Mesenteric fat pad (tissue), 1 donor: ENCODE results near the gene VAMP1. TPM values are rescaled to one million over a fixed set of nuclear protein-coding genes. Genes with fewer than 3 reads are reported as not detected.

ENCODE experiments used
- DNase-seq: peaks from one replicate; pipeline ENCODE4 v3.0.0-alpha.2; 2020; ENCODE audit warnings: low spot score
- total RNA-seq: library from RNA; stranded (reverse); fragmentation: NEBNext Ultra II Directional; extraction: Animal tissue kit (Norgen Biotek cat#: 25700); gene quantifications from one replicate; pipeline ENCODE4 v1.2.1, GENCODE V29; 2021
- donor health status: DM: yes; HTN: yes; CAD: no.

Gene VAMP1
- total RNA-seq, 1 donor from 2014 or later, result 5.8 TPM

DNA sequence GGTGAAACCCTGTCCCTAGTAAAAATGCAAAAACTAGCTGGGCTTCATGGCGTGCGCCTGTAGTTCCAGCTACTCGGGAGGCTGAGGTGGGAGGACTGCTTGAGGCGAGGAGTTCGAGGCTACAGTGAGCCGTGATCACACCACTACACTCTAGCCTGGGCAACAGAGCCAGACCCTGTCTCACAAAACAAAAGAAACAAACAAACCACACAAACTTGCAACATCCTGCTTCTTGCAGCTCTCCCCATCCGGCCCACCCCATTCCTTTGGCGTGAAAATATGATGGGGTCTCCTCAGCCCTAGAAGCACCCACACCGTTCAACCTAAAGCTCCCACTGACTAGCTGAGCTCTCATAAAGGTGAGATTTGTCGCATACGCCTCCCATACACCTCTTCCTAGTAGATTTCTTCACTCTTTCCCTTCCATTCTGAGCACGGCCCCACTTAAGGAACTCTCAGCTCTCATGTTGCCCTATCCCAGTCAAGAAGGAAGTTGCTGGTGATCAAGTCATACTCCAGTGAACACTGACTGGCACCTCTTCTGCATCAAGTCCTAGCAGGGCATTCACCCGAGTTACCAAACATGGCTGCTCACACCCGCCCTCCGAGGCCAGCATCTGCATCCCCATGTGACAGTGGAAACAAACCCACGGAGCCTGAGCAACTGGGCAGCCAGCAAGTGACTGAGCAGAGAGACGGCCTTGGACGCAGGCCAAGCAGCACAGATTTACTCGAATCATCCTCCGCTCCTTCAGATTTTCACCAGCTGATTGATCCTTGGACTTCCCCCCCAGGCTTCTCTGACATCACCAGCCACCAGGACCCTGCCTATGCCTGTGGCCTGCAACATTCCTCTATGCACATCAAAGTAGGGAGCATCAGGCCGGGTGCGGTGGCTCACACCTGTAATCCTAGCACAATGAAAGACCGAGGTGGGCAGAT, 44.6 kb downstream of the VAMP1 start:
- peak; percentile 83 for DNase-seq

DNA sequence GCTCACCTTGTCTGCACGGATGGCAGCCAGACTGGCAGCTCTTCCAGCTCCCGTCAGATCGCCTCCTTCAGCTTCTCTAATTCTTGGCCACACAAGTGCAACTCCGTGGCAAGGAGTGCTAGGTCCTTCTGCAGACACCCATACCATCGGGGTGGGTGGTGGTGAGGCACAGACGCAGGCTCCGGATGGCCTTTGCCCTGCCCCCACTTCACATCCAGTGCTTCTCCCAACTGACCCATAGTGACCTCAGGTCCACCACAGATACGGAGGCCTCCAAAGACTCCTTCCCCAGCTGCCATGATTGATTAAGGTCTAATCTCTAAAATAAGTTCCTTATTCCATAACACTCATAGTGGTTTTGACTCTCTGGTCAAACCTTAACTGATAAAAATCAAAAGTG, 45.6 kb downstream of the VAMP1 start:
- peak; percentile 45 for DNase-seq

DNA sequence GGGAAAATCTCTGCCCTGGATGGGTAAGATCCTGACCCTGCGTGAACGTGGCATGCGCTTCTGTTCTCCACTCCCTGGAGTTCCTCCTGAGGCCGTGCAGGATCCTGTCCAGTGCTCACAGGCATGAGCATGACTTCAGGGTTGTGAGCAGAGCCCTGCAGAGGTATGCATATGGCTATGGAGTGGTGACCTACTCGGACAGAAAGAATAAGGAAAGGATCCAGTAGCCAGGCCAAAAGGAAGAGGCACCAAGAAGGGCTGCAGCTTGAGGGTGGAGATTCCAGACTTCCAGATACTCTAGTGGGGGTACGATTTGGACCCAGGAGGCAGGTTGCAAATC, 46.5 kb downstream of the VAMP1 start:
- no peak for DNase-seq

DNA sequence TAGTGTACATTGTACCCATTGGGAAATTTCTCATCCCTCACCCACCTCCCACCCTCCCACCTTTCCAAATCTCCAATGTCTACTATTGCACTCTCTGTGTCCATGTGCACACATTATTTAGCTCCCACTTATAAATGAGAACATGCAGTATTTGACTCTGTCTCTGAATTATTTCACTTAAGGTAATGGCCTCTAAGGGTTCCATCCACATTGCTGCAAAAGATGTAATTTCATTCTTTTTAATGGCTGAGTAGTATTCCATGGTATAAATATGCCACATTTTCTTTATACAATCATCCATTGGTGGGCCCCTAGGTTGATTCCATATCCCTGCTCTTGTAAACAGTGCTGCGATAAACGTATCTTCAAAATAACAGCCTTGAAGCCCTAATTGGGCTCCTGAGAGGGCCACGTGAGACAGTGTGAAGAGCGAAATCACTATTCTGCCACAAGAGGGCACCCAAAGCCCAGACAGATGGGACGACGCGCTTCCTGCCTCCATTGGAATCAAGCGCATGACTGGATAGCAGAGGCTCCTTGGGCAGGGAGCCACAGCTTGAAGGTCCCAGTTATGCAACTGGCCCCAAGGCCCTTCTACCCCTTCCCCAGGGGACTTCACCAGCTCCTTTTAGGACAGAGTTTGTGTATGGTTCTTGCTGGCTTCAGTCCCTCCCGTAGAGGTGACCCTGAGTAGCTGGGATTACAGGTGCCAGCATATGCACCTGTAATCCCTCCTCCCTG, 47.0 kb downstream of the VAMP1 start:
- peak; percentile 90 for DNase-seq

DNA sequence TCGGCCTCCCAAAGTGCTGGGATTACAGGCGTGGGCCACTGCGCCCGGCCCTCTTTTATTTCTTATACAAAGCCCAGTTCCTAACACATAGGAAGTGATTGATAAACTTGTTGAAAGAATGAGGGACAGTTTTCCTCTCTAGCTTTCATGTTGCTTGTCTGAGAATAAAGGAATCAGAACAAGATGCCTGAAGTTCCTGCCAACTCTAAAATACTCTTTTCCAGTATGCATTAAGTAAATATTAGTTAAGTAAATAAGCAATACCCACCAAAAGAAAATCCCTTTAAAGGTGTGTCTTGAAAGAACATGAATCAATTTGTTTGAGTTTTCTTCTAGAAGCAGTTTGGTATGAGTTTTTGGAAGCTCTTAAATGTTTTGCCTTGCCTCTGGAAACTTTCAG, 50.1 kb downstream of the VAMP1 start:
- DNase-seq, result peak; percentile 77

DNA sequence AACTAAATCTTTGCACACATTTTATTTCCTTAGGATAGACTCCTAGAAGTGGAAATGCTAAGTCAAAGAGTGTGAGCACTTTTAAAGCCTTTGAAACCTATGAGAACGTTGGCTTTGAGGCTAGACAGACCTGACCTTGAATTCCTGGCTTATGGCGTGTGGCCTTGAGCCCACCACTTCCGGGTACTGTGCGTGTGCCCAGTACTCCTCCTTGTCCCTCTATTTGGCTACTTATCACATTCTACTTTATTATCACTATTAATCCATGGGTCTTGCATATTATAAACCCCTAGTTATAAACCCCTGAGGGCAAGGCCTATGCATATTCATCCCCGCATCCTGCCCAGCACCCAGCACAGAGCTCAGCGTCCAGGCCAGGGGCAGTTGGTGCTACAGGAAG, 51.7 kb downstream of the VAMP1 start:
- peak; percentile 60 for DNase-seq

GRCh38 chr12:6416596-6416995, 53.9 kb downstream of the VAMP1 start:
- no peak for DNase-seq

Other genes with a start within 250 kb of the VAMP1 start
- gene PLEKHG6, start 160.0 kb downstream of the VAMP1 start, total RNA-seq, result 52.2 TPM
- 264 TPM for gene TNFRSF1A, start 128.6 kb downstream of the VAMP1 start, total RNA-seq
- gene SCNN1A, start 95.1 kb downstream of the VAMP1 start, total RNA-seq, result 3.3 TPM
- 161 TPM for gene LTBR, start 86.5 kb downstream of the VAMP1 start, total RNA-seq
- gene CD27, start 25.7 kb downstream of the VAMP1 start, total RNA-seq, result not detected
- gene TAPBPL, start 18.6 kb downstream of the VAMP1 start, total RNA-seq, result 13.0 TPM
- gene MRPL51, start 22.6 kb upstream of the VAMP1 start, total RNA-seq, result 116 TPM
- 12.8 TPM for gene NCAPD2, start 23.4 kb upstream of the VAMP1 start, total RNA-seq
- gene GAPDH, start 63.8 kb upstream of the VAMP1 start, total RNA-seq, result 1,402 TPM
- 22.5 TPM for gene IFFO1, start 85.4 kb upstream of the VAMP1 start, total RNA-seq
- 56.0 TPM for gene NOP2, start 97.6 kb upstream of the VAMP1 start, total RNA-seq
- gene CHD4, start 136.7 kb upstream of the VAMP1 start, total RNA-seq, result 218 TPM
- gene LPAR5, start 165.3 kb upstream of the VAMP1 start, total RNA-seq, result 2.5 TPM
- gene ACRBP, start 176.8 kb upstream of the VAMP1 start, total RNA-seq, result 2.5 TPM
- gene ING4, start 192.4 kb upstream of the VAMP1 start, total RNA-seq, result 16.7 TPM
- gene ZNF384, start 218.7 kb upstream of the VAMP1 start, total RNA-seq, result 39.3 TPM
- gene PIANP, start 230.1 kb upstream of the VAMP1 start, total RNA-seq, result 0.16 TPM